GM11168 (cell line): ENCODE measurements around the gene OSBPL10.
"Not testable (repeated sequence)": the region's sequence is repeated elsewhere in the genome, so short reads cannot be mapped to it uniquely, and the experiment has no call there.

Source experiments
- in situ Hi-C: fragments of 300-500 bp; cut with MboI; formaldehyde crosslinking; loops from one replicate; pipeline ENCODE4 v1.12.0; 2022; ENCODE audit warnings: low sequenced_read_pairs; ENCODE audit not compliant: unreplicated experiment

The OSBPL10 gene

GRCh38 chr3:31981206-31982181 is at the start of gene OSBPL10, which contains the start of gene ZNF860:
Gene OSBPL10 (minus strand): TSS chr3:31981262. CDS start chr3:31981179, 83 bp downstream.
Gene ZNF860 (plus strand): TSS chr3:31981750. CDS start chr3:31989080, 7,330 bp downstream.
- in situ Hi-C loops = no loop called here

GRCh38 chr3:32026593-32026992 is 45.5 kb upstream of the OSBPL10 start:
- in situ Hi-C loops = no loop called here

- in situ Hi-C loops = loop anchor here (5.0 kb wide), 1 partner anchor 119 kb away; no protein-coding TSS in a partner anchor
Observed at GRCh38 chr3:32022947-32023346, 41.9 kb upstream of the OSBPL10 start.

GRCh38 chr3:32021748-32022147 is 40.7 kb upstream of the OSBPL10 start:
- in situ Hi-C loops = loop anchor here (5.0 kb wide), 1 partner anchor 121 kb away; no protein-coding TSS in a partner anchor

- in situ Hi-C loops = loop anchor here (5.0 kb wide), 1 partner anchor 121 kb away; no protein-coding TSS in a partner anchor
Observed at GRCh38 chr3:32021155-32021554, 40.1 kb upstream of the OSBPL10 start.

- in situ Hi-C loops = no loop called here
Observed at GRCh38 chr3:32018757-32019564, 37.9 kb upstream of the OSBPL10 start.

GRCh38 chr3:32017286-32017685 is 36.2 kb upstream of the OSBPL10 start:
- in situ Hi-C loops = no loop called here

- in situ Hi-C loops = not testable (repeated sequence)
Observed at GRCh38 chr3:32015638-32016037, 34.6 kb upstream of the OSBPL10 start.

- in situ Hi-C loops = not testable (repeated sequence)
Observed at GRCh38 chr3:32010699-32011098, 29.6 kb upstream of the OSBPL10 start.

- in situ Hi-C loops = no loop called here
Observed at GRCh38 chr3:32009957-32010356, 28.9 kb upstream of the OSBPL10 start.

GRCh38 chr3:32009101-32009500 is 28.0 kb upstream of the OSBPL10 start:
- in situ Hi-C loops = no loop called here

- in situ Hi-C loops = no loop called here
Observed at GRCh38 chr3:32004113-32004765, 23.2 kb upstream of the OSBPL10 start.

- in situ Hi-C loops = no loop called here
Observed at GRCh38 chr3:32003380-32003779, 22.3 kb upstream of the OSBPL10 start.

GRCh38 chr3:32002561-32003368 is 21.7 kb upstream of the OSBPL10 start:
- in situ Hi-C loops = no loop called here

GRCh38 chr3:32000877-32001276 is 19.8 kb upstream of the OSBPL10 start:
- in situ Hi-C loops = no loop called here

- in situ Hi-C loops = no loop called here
Observed at GRCh38 chr3:31999907-32000439, 18.9 kb upstream of the OSBPL10 start.

GRCh38 chr3:31997500-31997899 is 16.4 kb upstream of the OSBPL10 start:
- in situ Hi-C loops = no loop called here

GRCh38 chr3:31996195-31996594 is 15.1 kb upstream of the OSBPL10 start:
- in situ Hi-C loops = no loop called here

GRCh38 chr3:31995026-31995425 is 14.0 kb upstream of the OSBPL10 start:
- in situ Hi-C loops = not testable (repeated sequence)
